B cell (primary cell): ENCODE results near the gene KLK10. TPM values are rescaled to one million over a fixed set of nuclear protein-coding genes. Genes with fewer than 3 reads are reported as not detected.

Source experiments
- ATAC-seq: fragments of 200-7000 bp; cut with Tn5 transposase; one replicate; pipeline ENCODE4 v1.10.0; 2021; ENCODE audit warnings: low read depth, mild to moderate bottlenecking, moderate number of reproducible peaks, moderate library complexity
- CTCF ChIA-PET: fragments of 350-600 bp; sonication (Branson Sonifier 250); formaldehyde crosslinking; loops from one replicate; lab custom pipeline; 2021; ENCODE audit warnings: antibody characterized with exemption, inconsistent platforms; lab: Charles Lee
- POLR2A ChIA-PET: fragments of 350-600 bp; sonication (Branson Sonifier 250); formaldehyde crosslinking; loops from one replicate; lab custom pipeline; 2021; ENCODE audit warnings: antibody characterized with exemption; lab: Charles Lee
- DNase-seq: peaks from one replicate; pipeline ENCODE4 v3.0.0; 2013
- H2AFZ ChIP-seq: 2 replicates; pipeline ENCODE4 v1.6.1; 2012; ENCODE audit warnings: mild to moderate bottlenecking, low read depth, low read length; ENCODE audit not compliant: insufficient read depth, poor library complexity, severe bottlenecking
- H3K27ac ChIP-seq, 2 donors: 1 replicate in 1 of 2; 2 replicates in 1 of 2; pipeline ENCODE4 v1.5.1; 2012 to 2013; ENCODE audit warnings: low read length in 2 of 2, mild to moderate bottlenecking in 2 of 2, moderate library complexity in 1 of 2
- H3K27me3 ChIP-seq, 4 experiments: fragments of 200-600 bp in 1 of 4; sonication (generic) in 1 of 4; replicated peaks in 1 of 4; 1 replicate in 2 of 4; 2 replicates in 2 of 4; pipeline versions ENCODE4 v1.6.1 to v1.7.0; 2013 to 2016; ENCODE audit warnings: low read length in 3 of 4, mild to moderate bottlenecking in 2 of 4, mixed read lengths in 1 of 4, moderate library complexity in 1 of 4; ENCODE audit not compliant: insufficient read depth in 4 of 4, control insufficient read depth in 3 of 4; ENCODE audit errors: control extremely low read depth in 1 of 4
- H3K36me3 ChIP-seq, 2 experiments: replicated peaks in 1 of 2; 1 replicate in 1 of 2; 2 replicates in 1 of 2; pipeline versions ENCODE4 v1.6.1 to v1.7.1; 2013; ENCODE audit warnings: low read length in 1 of 2; ENCODE audit not compliant: insufficient read depth in 2 of 2, control insufficient read depth in 1 of 2; ENCODE audit errors: control extremely low read depth in 1 of 2, extremely low read depth in 1 of 2
- H3K4me1 ChIP-seq, 2 donors: fragments of 200-600 bp in 1 of 2; sonication (generic) in 1 of 2; 1 replicate in 1 of 2; 2 replicates in 1 of 2; pipeline versions ENCODE4 v1.5.1 to v1.6.1; 2013 to 2017; ENCODE audit warnings: low read length in 2 of 2; ENCODE audit not compliant: control insufficient read depth in 2 of 2, insufficient read depth in 2 of 2
- H3K4me2 ChIP-seq: replicated peaks from 2 replicates; pipeline ENCODE3; 2012; ENCODE audit warnings: mild to moderate bottlenecking, low read depth, low read length; ENCODE audit not compliant: poor library complexity, severe bottlenecking
- H3K4me3 ChIP-seq, 5 experiments: fragments of 200-600 bp in 1 of 5; sonication (generic) in 1 of 5; 1 replicate in 3 of 5; 2 replicates in 2 of 5; pipeline versions ENCODE4 v1.5.1 to v1.7.0; 2011 to 2016; ENCODE audit warnings: low read length in 4 of 5, mild to moderate bottlenecking in 4 of 5, low read depth in 2 of 5, control low read depth in 1 of 5, moderate library complexity in 1 of 5; ENCODE audit not compliant: insufficient read depth in 1 of 5; ENCODE audit errors: control extremely low read depth in 1 of 5, extremely low read depth in 1 of 5
- H3K79me2 ChIP-seq: fragments of 200-600 bp; sonication (generic); one replicate; pipeline ENCODE4 v1.6.0; 2016; ENCODE audit warnings: low read length; ENCODE audit not compliant: control insufficient read depth, insufficient read depth
- H3K9ac ChIP-seq: fragments of 200-600 bp; sonication (generic); 2 replicates; pipeline ENCODE4 v1.6.1; 2017; ENCODE audit warnings: mild to moderate bottlenecking, low read length, moderate library complexity
- H3K9me3 ChIP-seq, 3 donors: one replicate each; pipeline versions ENCODE4 v1.6.1 to v1.7.1; 2013; ENCODE audit warnings: low read length in 2 of 3; ENCODE audit not compliant: control insufficient read depth in 2 of 3, insufficient read depth in 1 of 3; ENCODE audit errors: control extremely low read depth in 1 of 3
- H4K20me1 ChIP-seq: 2 replicates; pipeline ENCODE4 v1.6.0; 2012; ENCODE audit warnings: mild to moderate bottlenecking, low read length; ENCODE audit not compliant: insufficient read depth, control insufficient read depth, poor library complexity, severe bottlenecking
- H3K27ac Mint-ChIP-seq: one replicate; pipeline ENCODE4 v1.8.0; 2021; ENCODE audit warnings: mixed read lengths
- H3K27me3 Mint-ChIP-seq: one replicate; pipeline ENCODE4 v1.8.0; 2021; ENCODE audit warnings: mixed read lengths
- H3K4me1 Mint-ChIP-seq: one replicate; pipeline ENCODE4 v1.8.0; 2021; ENCODE audit warnings: mixed read lengths
- H3K4me3 Mint-ChIP-seq: one replicate; pipeline ENCODE4 v1.8.0; 2021; ENCODE audit warnings: mixed read lengths
- H3K9me3 Mint-ChIP-seq: one replicate; pipeline ENCODE4 v1.8.0; 2022; ENCODE audit warnings: mixed read lengths; ENCODE audit not compliant: insufficient read depth
- EZH2 ChIP-seq: IDR thresholded peaks from 2 replicates; pipeline ENCODE4 v1.6.1; 2012; ENCODE audit warnings: borderline replicate concordance, low read depth, mild to moderate bottlenecking, moderate library complexity, low read length; ENCODE audit not compliant: insufficient read depth, poor library complexity, severe bottlenecking
- WGBS: methylation state at CpG from one replicate; pipeline ENCODE4 v1.1.5; 2013; ENCODE audit warnings: missing lambda C conversion rate; ENCODE audit not compliant: insufficient coverage; 5-methylcytosine and 5-hydroxymethylcytosine counted together
- intact Hi-C: fragments of 100-400 bp; cut with micrococcal nuclease; formaldehyde crosslinking; loops from one replicate; pipeline ENCODE4 v1.10.0; 2022
- polyA plus RNA-seq: library from polyadenylated mRNA; depleted of rRNA; stranded (reverse); fragments of >200 nt; gene quantifications from 2 replicates; pipeline ENCODE4 v1.2.3, GENCODE V29; 2012
- total RNA-seq, 2 donors: library from RNA; stranded (reverse); fragments of 120-200 nt in 1 of 2; gene quantifications; 1 replicate in 1 of 2; 2 replicates in 1 of 2; pipeline versions ENCODE4 v1.2.3 to v1.2.4, GENCODE V29; 2013 to 2022
- TF ChIP-seq, protein P1 (sequence below): fragments of 200-600 bp; IDR thresholded peaks from one replicate; pipeline ENCODE4 v1.8.0; 2022; ENCODE audit warnings: antibody characterized with exemption, mild to moderate bottlenecking

The KLK10 gene
- total and polyA plus RNA-seq, 2 donors (not counting 1 experiment from before 2014, with no cell fraction given): not detected

DNA sequence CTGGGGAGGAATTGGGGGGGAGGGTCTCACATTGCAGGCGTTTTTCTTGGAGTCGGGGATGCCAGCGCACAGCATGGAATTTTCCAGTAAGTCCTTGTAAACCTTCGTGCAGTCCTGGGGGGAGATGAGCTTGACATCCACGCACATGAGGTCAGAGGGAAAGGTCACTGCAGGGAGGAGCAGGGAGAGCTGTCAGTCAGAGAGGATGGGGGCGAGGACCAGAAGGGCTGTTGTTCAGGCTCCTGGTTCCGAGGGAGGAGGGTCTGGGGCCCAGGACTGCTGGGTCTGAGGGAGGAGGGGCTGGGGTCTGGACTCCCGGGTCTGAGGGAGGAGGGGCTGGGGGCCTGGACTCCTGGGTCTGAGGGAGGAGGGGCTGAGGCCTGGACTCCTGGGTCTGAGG, 39.8 kb downstream of the KLK10 start:
- Histone ChIP-seq H3K4me2 (no peak overlapping the region), H3K9ac (no peak overlapping the region), H3K36me3 (no peaks in the 10 kb centered on the region), H3K4me1 (no peaks in the 10 kb centered on the region), H3K27me3 (peaks cover 0 to 16% (median 0%) of the 10 kb centered on the region in 4 experiments), H3K79me2 (no peaks in the 10 kb centered on the region), H4K20me1 (no peaks in the 10 kb centered on the region), H2AFZ (no peak overlapping the region), H3K9me3 (peaks cover 0 to 2% (median 0%) of the 10 kb centered on the region in 3 donors), H3K27ac (no peak overlapping the region), H3K4me3 (no peak overlapping the region)
- H3K9me3 Mint-ChIP-seq: no peaks in the 10 kb centered on the region
- no peak overlapping the region for H3K4me3 Mint-ChIP-seq
- 53% methylated on average over 8 of the region's 8 CpGs for WGBS
- intact Hi-C loops: no loop called here
- H3K27me3 Mint-ChIP-seq: peaks cover 57% of the 10 kb centered on the region
- ChIA-PET POLR2A (no interaction called here), CTCF (no interaction called here)
- DNase-seq: no peak
- H3K4me1 Mint-ChIP-seq: no peaks in the 10 kb centered on the region
- no peak overlapping the region for H3K27ac Mint-ChIP-seq
- no peak for TF ChIP-seq EZH2
- TF ChIP-seq, protein P1, sequence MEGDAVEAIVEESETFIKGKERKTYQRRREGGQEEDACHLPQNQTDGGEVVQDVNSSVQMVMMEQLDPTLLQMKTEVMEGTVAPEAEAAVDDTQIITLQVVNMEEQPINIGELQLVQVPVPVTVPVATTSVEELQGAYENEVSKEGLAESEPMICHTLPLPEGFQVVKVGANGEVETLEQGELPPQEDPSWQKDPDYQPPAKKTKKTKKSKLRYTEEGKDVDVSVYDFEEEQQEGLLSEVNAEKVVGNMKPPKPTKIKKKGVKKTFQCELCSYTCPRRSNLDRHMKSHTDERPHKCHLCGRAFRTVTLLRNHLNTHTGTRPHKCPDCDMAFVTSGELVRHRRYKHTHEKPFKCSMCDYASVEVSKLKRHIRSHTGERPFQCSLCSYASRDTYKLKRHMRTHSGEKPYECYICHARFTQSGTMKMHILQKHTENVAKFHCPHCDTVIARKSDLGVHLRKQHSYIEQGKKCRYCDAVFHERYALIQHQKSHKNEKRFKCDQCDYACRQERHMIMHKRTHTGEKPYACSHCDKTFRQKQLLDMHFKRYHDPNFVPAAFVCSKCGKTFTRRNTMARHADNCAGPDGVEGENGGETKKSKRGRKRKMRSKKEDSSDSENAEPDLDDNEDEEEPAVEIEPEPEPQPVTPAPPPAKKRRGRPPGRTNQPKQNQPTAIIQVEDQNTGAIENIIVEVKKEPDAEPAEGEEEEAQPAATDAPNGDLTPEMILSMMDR: no peak
- no peak for ATAC-seq

DNA sequence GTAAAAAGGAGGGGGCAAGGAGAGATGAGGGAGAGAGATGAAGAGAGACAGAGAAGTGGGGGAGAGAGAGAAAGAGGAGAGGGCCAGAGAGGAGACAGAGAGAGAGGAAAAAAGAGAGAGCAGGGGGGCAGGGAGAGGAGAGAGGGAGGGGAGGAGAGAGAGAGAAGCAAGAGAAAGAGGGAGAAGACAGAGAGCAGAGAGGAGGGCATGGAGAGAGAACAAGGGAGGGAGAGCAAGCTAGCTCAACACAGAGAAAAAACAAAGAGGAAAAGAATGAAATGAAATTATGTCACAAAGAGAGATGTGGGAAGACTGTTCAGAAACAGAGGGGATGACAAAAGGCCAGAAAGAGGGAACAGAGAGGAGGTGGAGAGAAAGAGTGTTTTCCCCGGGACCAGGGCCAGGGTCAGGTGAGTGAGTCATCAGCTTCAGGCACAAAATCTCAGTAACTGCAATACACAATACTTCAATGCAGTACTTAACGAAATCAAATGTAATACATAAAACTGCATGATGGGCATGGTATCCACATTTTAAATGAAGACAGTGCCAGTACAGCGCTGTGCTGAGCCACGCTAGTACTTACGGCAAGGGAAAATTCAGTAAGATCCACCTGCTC, 40.6 kb downstream of the KLK10 start:
- no peak overlapping the region for H2AFZ ChIP-seq
- H3K27ac ChIP-seq: no peak overlapping the region
- 87% methylated on average over 3 of the region's 5 CpGs for WGBS
- intact Hi-C loops: no loop called here
- no peak for TF ChIP-seq EZH2
- TF ChIP-seq, protein P1: no peak
- ChIA-PET CTCF (no interaction called here), POLR2A (no interaction called here)
- Mint-ChIP-seq H3K4me1 (no peaks in the 10 kb centered on the region), H3K27me3 (peaks cover 60% of the 10 kb centered on the region), H3K4me3 (no peak overlapping the region), H3K9me3 (no peaks in the 10 kb centered on the region), H3K27ac (no peak overlapping the region)
- no peaks in the 10 kb centered on the region for H3K79me2 ChIP-seq
- H3K9me3 ChIP-seq: peaks cover 0 to 2% (median 0%) of the 10 kb centered on the region in 3 donors
- ATAC-seq (no peak), DNase-seq (no peak)
- no peak overlapping the region for H3K4me2 ChIP-seq
- no peaks in the 10 kb centered on the region for H4K20me1 ChIP-seq
- no peak overlapping the region for H3K9ac ChIP-seq
- H3K4me1 ChIP-seq: no peaks in the 10 kb centered on the region
- H3K27me3 ChIP-seq: peaks cover 0 to 16% (median 0%) of the 10 kb centered on the region in 4 experiments
- H3K36me3 ChIP-seq: no peaks in the 10 kb centered on the region
- no peak overlapping the region for H3K4me3 ChIP-seq
